GM18520 (cell line): ENCODE results near the gene TAF6.
"Not testable (repeated sequence)": the region's sequence is repeated elsewhere in the genome, so short reads cannot be mapped to it uniquely, and the experiment has no call there.

Experiments
- ATAC-seq: cut with Tn5 transposase; IDR thresholded peaks from one replicate; pipeline ENCODE4 v1.9.1; 2021; ENCODE audit not compliant: unreplicated experiment

Gene TAF6

GRCh38 chr7:100152937-100153666 is 33.9 kb upstream of the TAF6 start:
- no peak for ATAC-seq

GRCh38 chr7:100152404-100152803 is 33.2 kb upstream of the TAF6 start:
- ATAC-seq, result no peak

GRCh38 chr7:100148559-100149328 is 29.6 kb upstream of the TAF6 start, which contains the start of gene LAMTOR4:
Gene LAMTOR4, plus strand, starts transcription at chr7:100148918. Its CDS starts 55 bp downstream, at chr7:100148973.
- ATAC-seq, result peak; percentile 99

- no peak for ATAC-seq
Observed at GRCh38 chr7:100148225-100148558, 29.0 kb upstream of the TAF6 start.

- no peak for ATAC-seq
Observed at GRCh38 chr7:100147278-100147677, 28.1 kb upstream of the TAF6 start.

- not testable (repeated sequence) for ATAC-seq
Observed at GRCh38 chr7:100146350-100146749, 27.2 kb upstream of the TAF6 start.

GRCh38 chr7:100142461-100142860 is 23.3 kb upstream of the TAF6 start:
- no peak for ATAC-seq

- ATAC-seq, result no peak
Observed at GRCh38 chr7:100141555-100141949, 22.4 kb upstream of the TAF6 start.

GRCh38 chr7:100137851-100138760 is 18.9 kb upstream of the TAF6 start:
- ATAC-seq, result no peak

- ATAC-seq, result no peak
Observed at GRCh38 chr7:100132697-100133151, 13.6 kb upstream of the TAF6 start.

- ATAC-seq, result no peak
Observed at GRCh38 chr7:100132126-100132525, 13.0 kb upstream of the TAF6 start.

- no peak for ATAC-seq
Observed at GRCh38 chr7:100130608-100131453, 11.7 kb upstream of the TAF6 start.

GRCh38 chr7:100130220-100130607 is 11.1 kb upstream of the TAF6 start:
- not testable (repeated sequence) for ATAC-seq

GRCh38 chr7:100128637-100128963 is 9.4 kb upstream of the TAF6 start:
- no peak for ATAC-seq

- ATAC-seq, result no peak
Observed at GRCh38 chr7:100127866-100128636, 8.9 kb upstream of the TAF6 start.

- ATAC-seq, result no peak
Observed at GRCh38 chr7:100126931-100127865, 8.0 kb upstream of the TAF6 start, which contains the start of gene MBLAC1. Gene MBLAC1, plus strand, starts transcription at chr7:100126967. Its CDS starts 429 bp downstream, at chr7:100127396.

GRCh38 chr7:100126239-100126930 is 7.2 kb upstream of the TAF6 start:
- no peak for ATAC-seq
